ENCODE results near the gene PIK3R4.

The PIK3R4 gene

DNA sequence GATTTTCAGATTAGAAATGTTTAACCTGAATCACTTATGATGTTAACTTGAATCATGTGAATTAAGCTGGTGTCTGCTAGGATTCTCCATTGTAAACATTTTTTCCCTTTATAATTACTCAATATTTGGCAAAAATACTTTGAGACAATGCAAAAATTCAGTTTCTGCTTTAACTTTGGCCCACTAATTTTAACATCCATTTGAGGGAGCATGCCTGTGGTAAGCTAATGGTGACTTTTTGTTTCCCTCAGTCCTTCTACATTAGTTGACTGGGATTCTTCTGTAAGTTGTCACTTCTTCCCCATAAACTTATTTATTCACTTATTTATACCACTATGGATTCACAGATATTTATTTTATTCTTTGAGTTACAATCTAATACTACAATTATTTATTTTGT is 59.3 kb downstream of the PIK3R4 start:
- no peak for DNase-seq

DNA sequence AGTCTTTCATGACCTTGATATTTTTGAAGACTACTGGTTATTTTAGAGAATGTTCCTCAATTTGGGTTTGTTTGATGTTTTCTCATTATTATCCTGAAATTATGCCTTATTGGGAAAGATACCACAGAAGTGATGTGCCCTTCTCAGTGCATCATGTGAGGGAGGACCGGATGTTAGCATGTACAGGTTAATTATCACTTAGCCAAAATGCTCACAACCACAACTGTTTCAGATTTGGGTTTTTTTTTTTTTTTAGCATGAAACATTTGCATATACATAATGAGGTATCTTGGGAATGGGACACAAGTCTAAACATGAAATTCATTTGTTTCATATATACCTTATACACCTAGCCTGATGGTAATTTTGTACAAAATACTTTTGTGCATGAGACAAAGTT is 59.8 kb downstream of the PIK3R4 start:
- no peak for DNase-seq

DNA sequence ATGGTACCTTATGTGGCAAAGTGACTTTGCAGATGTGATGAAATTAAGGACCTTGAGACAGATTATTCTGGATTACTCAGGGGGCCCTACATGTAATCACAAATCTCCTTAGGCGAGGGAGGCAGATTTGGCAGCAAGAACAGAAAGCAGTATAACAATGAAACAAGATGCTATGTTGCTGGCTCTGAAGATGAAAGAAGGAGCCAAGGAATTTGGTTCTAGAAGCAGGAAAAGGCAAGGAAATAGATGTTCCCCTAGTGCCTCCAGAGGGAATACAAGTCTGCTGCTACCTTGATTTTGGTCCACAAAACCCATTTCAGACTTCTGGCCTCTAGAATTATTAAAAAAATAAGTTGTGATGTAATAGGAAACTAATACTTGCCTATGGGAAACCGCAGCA is 64.5 kb downstream of the PIK3R4 start:
- no peak for DNase-seq

DNA sequence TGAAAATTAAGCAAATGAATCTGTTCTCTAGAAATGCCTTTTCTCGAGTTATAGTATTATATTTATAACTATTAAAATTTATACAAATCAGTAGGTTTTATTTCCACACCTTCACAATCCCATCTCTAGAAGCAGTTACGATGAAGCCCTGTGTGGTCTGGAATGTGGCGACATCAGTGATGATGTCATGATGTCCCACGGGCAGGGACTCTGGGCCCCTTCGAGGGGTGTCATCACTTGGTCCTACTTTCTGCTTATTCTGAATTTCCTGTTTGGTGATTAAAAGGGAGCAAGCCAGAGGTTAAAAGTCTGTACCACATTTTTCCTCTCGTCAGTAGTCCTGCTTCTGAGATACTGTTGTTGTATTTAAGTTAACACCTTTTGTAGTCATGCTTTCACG is 67.4 kb downstream of the PIK3R4 start:
- DNase-seq = no peak

DNA sequence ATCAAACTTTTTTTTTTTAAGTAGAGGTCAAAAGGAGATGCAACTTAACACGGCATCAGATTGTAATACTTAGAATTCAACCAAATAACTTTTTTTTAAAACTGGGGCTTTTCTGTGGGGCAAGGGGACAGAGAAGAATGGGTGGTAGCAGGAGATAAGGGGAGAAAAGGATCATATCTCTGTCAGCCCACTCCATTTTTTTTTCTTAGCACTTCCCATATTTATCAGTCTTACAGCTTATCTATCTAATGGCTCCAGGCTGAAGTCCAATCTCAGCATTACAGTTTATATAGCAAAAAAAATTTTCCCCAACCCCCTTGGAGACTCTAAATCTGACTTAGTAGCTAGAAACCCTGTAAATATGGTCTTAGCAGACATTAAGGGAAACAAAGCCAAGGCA is 69.3 kb downstream of the PIK3R4 start:
- DNase-seq = no peak

DNA sequence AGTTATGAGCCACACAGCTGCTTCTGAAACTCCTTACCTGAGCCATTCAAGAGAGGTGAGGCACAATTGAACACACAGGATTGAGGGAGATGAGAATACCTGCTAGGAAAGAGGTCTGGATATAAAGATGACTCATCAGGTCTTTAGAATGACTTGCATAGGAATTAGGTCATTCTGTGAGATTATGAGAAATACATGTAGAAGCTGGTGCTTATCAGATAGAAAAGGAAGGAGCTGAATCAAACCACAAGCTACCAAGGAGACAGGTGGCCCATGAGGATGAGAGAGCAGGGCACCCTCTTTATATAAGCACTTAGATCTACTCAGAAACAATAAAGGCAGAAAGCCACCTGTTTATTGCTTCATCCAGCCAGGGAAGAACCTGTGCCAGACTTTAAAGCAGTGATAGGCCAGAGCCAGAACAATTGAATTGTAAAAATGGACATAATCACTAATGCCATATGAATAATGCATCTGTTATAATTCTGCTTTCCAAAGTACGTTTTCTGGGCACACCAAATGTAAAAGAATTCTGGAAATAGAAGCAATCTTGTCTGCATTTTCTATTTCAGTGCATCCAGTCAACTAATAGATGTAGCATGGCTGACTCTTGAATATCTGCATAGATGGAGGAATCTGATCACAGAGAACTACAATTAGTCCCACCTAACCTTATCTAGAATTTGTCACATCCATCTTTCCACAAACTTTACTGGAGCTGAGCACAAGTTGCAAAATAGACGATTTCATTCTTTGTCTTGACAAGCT is 74.9 kb downstream of the PIK3R4 start:
- DNase-seq = no peak

DNA sequence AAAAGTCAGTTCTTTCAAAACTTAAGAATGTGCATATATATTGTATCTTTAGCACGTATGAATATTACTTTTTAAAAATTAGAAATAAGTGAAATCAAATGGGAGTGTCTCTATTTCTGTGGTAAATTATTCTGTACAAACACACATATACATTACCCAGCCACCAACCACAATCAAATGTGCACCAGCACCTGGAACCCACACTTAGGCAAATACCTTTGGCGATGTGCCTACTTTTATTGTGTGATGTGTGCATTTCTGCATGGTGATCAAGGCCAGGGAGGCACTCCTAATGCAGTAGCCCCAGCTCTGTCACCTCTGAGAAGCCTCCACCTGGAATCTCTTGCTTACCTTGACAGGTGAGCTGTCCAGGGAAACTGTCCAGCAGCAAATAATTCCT is 76.9 kb downstream of the PIK3R4 start:
- DNase-seq = no peak

DNA sequence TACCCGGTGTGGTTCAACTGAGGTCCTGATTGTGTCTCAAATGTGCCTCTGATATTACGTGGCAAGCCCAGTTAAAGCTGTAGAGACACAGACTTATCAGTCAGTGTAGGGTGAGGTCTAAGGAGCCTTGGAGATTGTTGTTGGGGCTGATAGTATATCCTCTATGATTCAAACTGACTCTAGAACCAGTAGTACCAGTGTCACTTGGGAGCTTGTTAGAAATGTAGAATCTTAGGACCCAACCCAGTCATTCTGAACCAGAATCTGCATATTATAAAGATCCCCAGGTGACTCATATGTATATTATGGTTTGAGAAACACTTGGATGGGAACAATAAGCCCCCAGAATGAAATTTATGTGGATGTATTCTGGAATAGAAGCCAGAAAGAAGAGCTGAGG is 83.5 kb downstream of the PIK3R4 start:
- no peak for DNase-seq

DNA sequence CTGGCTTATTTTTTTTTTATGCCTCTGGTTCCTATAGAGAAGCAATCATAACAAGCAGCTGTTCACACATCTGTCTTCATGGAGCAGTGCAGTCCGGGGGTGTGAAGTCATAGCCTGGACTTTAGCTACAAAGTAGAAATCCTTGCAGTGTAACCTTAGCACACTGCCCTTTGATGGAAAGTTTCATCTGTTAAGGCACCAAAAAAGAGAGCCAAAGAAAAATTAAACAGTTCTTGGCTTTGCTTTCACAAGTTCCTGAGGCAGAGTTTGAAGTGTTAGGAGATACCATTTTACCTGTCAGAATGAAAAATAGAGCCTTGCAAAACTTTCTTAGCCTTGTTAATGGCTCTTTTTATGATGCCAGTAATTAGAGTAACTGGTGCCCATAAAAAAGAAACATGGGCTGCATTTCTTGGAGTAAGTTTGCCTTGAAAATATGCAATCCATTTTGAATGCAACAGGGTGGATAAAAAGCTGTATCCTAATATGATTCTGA is 84.1 kb downstream of the PIK3R4 start:
- DNase-seq = no peak

DNA sequence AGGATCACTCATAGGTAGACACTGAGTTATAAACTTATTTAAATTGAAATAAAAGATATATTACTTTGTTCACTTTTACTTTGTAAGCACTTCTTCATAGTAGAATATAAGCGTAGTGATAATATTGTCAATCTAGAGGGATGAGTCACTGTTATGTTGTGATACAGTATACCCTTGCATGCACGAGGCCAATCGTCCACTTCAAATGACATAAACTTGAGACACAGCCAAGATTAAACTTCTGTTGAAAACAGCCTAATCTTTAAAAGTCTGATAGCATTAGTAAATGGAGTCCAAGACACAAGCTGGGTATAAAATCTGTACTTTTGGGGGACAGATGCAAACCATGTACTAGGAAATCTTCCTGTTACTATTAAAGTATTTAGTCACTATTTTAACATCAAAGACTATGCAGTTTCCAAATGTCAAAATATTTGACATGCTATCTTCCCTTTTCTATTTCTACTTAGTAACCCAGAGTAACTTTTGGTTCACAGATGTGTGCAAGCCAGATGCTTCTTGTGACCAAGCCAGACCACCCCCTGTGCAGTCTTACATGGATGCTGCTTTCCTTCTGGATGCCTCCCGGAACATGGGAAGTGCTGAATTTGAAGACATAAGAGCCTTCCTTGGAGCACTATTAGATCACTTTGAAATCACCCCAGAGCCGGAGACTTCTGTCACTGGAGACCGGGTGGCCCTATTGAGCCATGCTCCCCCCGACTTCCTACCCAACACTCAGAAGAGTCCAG is 85.3 kb downstream of the PIK3R4 start:
- DNase-seq = no peak

DNA sequence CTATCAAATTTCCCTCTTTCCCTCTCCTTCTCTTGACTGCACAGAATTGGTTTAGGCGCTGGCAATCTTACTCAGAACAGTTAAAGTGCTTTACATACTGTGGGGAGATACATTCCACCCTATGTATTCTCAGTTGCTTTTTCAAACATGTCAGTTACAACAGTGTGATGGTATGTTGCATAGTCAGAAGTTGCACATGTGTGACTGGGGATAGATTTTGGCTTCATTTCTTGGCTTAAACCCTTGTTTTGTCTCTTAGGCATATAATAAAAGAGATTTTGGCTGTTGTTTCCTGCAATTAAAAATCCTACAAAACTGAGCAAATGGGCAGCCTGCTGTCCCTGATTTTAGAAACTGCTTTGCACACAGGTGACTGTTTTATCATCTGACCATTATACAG is 86.7 kb downstream of the PIK3R4 start:
- DNase-seq = no peak

DNA sequence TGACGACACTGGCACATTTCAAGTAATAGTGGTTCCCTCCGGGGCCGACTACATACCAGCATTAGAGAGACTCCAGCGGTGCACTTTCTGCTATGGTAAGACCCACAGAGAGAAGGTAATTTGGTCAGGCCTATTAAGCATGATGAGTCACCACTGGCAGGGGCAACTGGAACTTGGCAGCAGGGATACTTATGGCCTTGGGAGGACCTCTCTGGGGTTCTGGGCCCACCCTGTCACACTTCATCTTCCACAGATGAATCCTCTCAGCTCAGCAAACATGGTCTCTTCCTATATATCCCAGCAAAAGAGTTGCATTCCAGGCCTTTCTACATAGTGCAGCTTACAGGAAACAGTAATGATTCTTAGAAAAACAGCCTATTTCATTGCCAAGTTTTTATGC is 88.0 kb downstream of the PIK3R4 start:
- no peak for DNase-seq

DNA sequence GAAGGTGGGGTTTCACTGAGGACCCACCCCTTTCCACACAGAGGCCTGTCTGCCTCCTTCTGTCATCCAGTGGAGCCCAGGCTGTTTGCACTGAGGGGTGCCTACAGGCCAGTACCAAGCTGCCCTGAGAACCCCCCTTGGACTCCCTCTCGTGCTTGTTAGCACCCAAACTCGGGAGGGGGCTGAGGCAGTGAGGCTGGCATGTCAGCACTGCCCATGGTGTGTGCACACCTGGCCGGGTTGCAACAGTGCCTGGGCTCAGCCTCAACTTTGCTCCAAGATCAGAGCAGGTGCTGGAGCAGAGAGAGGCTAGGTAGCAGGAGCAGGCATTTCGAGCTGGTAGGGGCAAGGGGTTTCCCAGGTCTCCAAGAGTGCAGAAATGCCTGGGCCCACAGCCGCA is 90.0 kb downstream of the PIK3R4 start:
- no peak for DNase-seq

DNA sequence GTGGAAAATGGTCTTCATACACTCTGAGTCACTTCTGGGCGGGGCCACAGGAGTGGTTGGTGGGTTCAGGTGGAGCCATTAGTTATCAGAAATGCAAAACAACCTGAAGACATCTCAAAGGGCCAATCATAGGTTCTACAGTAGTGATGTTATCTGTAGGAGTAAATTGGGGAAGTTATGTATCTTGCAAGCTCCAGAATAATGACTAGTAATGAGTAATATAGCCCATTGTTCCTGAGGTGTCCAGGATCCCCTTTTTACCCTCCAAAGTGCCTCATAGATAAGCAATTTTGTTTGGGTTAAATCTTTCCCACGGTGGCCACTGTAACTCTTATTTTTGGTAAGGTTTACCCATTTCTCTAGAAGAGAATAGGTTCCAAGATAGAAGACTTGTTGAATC is 91.7 kb downstream of the PIK3R4 start:
- no peak for DNase-seq

DNA sequence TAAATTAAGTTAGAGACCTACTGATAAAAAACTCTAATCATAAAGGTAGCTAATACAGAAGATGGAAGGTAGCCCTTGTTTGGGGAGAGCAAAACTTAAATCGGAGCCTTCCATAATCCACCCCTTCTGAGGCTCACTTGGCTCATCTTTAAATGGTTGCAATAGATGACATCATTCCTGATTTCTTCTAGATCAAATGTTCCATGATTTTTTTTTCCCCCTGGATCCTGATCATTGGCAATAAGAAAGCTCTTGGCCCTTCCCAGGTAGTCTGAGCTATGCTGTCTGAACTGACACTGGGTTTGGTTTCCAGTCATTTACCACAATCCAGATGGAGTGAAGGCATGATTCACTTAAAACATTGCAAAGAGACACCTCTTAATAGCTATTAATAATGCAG is 92.5 kb downstream of the PIK3R4 start:
- no peak for DNase-seq

DNA sequence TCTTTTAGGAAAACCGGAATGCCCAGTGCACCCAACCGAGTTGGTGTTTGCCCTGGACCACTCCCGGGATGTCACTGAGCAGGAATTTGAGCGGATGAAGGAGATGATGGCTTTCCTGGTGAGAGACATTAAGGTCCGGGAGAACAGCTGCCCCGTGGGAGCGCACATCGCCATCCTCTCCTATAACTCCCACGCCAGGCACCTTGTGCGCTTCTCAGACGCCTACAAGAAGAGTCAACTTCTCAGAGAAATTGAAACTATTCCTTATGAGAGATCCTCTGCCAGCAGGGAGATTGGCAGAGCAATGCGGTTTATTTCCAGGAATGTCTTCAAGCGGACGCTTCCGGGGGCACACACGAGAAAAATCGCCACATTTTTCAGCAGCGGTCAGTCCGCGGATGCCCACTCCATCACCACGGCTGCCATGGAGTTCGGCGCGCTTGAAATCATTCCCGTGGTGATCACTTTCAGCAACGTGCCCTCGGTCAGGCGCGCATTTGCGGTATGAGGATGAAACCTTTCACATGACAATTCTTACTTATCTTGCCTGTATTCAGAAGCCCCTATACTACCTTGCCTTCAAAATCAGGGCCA is 97.5 kb downstream of the PIK3R4 start:
- no peak for DNase-seq

DNA sequence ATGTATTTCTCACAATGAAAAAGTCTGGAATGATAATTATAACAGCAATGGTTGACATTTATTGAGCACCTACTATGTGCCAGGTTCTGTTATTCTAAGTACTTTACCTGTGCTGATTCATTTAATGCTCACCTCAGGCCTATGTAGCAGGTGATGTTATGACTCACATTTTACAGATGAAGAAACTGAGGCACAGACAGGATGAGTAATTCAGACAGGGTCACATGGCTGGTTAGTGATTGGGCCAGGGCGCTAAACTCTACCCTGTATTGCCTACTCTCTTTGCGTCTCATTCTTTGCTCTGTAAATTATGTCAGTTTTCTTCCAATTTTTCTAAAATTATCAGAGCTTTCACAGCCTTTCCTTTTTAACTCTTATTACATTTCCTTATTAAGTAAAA is 98.3 kb downstream of the PIK3R4 start:
- no peak for DNase-seq

DNA sequence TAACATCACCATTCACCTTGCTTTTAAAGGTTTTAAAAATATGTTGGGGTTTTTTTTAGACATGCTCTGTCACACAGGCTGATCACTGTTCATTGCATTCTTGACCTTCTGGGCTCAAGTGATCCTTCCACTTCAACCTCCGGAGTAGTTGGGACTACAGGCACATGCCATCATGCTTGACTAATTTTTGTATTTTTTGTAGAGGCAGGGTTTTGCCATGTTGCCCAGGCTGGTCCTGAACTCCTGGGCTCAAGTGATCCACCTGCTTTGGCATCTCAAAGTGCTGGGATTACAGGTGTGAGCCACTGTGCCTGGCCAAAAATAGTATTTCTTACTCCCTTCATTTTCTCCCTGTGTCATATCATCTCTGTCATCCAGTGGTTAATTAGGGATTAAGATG is 101.4 kb downstream of the PIK3R4 start:
- DNase-seq = no peak

DNA sequence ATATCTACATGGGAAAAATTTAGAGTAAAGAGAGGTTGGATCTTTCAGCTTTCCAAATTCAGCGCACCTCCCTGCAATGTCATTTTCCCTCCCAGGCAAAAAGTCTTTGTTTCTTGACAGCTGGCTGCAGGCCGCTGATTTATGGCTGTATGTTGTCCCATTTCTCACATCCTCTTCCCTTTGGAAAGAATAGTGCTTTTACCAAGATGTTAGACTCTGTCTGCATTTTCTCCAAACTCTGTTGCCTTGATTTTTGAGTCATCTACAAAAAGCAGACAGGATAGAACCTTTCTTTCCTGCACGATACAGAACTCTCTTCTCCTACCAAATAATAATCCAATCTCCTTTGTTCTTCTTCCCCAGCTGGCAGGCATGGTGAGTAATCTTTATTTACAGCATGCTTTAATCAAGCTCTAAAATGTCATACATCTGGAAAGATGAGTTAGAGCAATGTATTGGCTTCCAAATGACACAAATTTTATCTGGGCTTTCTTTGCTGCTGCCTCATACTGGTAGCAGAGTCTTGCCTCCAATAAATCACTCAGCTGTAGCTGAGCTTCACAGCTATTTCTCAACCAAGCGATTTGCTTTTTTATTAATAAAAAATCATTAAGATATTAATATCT is 101.9 kb downstream of the PIK3R4 start:
- DNase-seq = no peak

DNA sequence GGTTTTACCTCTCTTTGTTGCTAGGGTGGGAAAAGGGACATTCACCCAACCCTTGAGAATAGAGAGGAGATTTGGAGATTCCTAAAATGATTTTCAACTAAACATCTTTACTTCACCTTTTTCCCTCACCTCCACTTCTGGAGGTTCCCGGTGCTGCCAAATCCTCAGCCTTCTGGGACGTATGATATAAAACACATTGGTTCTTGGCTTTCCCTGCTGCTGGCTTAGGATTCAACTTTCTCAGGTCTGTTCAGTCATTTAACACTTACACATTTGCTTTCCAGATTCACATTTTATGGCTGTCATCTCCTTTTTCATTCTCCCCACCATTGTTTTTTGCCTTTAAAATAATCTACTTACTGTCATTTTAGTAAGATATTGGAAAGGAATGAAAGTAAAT is 106.6 kb downstream of the PIK3R4 start:
- no peak for DNase-seq

DNA sequence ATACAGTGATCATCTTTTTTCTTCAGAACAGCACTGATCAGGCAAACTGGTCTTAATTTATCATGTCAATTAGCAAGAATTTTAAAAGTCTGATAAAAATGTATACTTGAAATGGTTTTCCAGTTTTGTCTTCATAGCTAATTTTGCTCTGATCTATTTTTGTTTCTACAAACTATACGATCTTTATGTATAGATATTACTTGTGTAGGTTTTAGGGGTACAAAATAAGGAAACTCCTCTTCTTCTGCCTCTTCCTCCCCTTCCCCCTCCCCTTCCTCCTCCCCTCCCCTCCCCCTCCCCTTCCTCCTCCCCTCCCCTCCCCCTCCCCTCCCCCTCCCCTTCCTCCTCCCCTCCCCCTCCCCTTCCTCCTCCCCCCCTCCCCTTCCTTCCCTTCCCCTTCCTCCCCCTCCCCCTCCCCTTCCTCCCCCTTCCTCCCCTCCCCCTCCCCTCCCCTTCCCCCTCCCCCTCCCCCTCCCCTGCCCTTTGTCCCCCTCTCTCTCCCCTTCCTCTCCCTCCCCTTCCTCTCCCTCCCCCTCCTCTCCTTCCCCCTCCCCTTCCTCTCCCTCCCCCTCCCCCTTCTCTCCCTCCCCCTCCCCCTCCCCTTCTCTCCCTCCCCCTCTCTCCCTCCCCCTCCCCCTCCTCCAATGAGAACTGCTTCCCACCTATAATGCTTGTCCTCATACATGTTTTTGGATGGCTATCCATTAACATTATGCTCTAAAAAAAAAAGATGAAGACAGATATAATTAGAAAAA is 110.0 kb downstream of the PIK3R4 start:
- DNase-seq = no peak

DNA sequence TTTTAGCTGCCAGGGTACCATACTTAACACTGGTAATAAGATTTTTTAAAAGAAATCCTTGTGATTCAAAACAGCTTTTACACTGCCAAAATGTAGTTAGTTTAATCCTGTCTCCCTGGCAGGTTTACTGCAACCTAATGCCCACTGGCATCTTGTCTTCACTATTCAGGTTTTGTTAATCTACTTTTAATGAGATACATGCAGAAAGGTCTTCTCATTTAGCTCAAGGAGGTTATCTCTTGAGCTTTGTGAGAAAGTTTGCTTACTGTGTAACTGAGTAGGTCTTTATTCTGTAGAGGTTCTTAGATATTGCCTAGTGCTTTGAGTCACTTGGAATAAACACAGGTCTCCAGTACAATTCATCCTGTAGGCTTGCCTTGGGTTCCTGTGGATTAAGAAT is 110.7 kb downstream of the PIK3R4 start:
- DNase-seq = no peak

DNA sequence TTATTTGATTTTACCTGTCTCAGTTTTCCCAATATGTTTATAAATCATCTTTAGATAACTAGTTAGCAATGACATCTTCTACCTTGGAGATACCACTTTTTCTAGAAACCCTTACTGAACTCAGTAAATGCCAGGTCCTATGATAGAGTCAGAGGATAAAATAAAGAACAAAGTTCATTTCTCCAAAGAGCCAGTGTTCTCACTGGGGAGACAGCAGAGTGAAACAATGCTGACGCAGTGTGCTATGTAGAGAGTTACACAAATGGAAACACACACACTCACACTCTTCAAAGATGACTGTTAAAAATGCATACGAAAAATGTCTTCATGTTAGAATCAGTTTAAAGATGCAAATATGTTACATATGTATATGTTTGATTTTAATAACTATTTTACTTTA is 111.3 kb downstream of the PIK3R4 start:
- no peak for DNase-seq
